Activated CD8-positive, alpha-beta T cell treated with anti-CD3 and anti-CD28 coated beads for 36 hours (primary cell): ENCODE results near the gene LRRC8A. TPM values are rescaled to one million over a fixed set of nuclear protein-coding genes. Genes with fewer than 3 reads are reported as not detected.

Source experiments
- ATAC-seq: fragments of 200-7000 bp; cut with Tn5 transposase; one replicate; pipeline ENCODE4 v1.10.0; 2021; ENCODE audit warnings: mild to moderate bottlenecking, moderate library complexity
- CTCF ChIA-PET: fragments of 350-600 bp; sonication (Branson Sonifier 250); formaldehyde crosslinking; loops from one replicate; lab custom pipeline; 2021; ENCODE audit warnings: antibody characterized with exemption; lab: Charles Lee
- POLR2A ChIA-PET: fragments of 350-600 bp; sonication (Branson Sonifier 250); formaldehyde crosslinking; loops from one replicate; lab custom pipeline; 2021; ENCODE audit warnings: antibody characterized with exemption; lab: Charles Lee
- DNase-seq: peaks from one replicate; pipeline ENCODE4 v3.0.0-alpha.2; 2020
- H3K27ac Mint-ChIP-seq: one replicate; pipeline ENCODE4 v1.8.0; 2021; ENCODE audit warnings: mild to moderate bottlenecking, mixed read lengths
- H3K27me3 Mint-ChIP-seq: one replicate; pipeline ENCODE4 v1.8.0; 2021; ENCODE audit warnings: mixed read lengths
- H3K36me3 Mint-ChIP-seq: one replicate; pipeline ENCODE4 v1.8.0; 2021; ENCODE audit warnings: low read depth, mixed read lengths
- H3K4me1 Mint-ChIP-seq: one replicate; pipeline ENCODE4 v1.8.0; 2021; ENCODE audit warnings: low read depth, mixed read lengths
- H3K4me3 Mint-ChIP-seq: one replicate; pipeline ENCODE4 v1.8.0; 2021; ENCODE audit warnings: mild to moderate bottlenecking, moderate library complexity, mixed read lengths
- H3K9me3 Mint-ChIP-seq: one replicate; pipeline ENCODE4 v1.8.0; 2021; ENCODE audit warnings: mixed read lengths
- CTCF ChIP-seq: fragments of 200-600 bp; IDR thresholded peaks from one replicate; pipeline ENCODE4 v1.8.0; 2022; ENCODE audit warnings: antibody characterized with exemption, mild to moderate bottlenecking
- intact Hi-C: fragments of 100-400 bp; cut with micrococcal nuclease; formaldehyde crosslinking; loops from one replicate; pipeline ENCODE4 v1.10.0; 2022
- total RNA-seq, 2 experiments: library from RNA; stranded (reverse); gene quantifications; one replicate each; pipeline ENCODE4 v1.2.3, GENCODE V29; 2021

LRRC8A gene
- total RNA-seq, 2 experiments from 2014 or later: 15.1 to 16.2 TPM

GRCh38 chr9:128891321-128892220 lies 9.6 kb downstream of the LRRC8A start:
- POLR2A ChIA-PET: interaction anchor here (0.6 to 0.9 kb wide), 2 partner anchors 9 to 12 kb away, joined by 4 read pairs; no protein-coding TSS in a partner anchor
- CTCF ChIA-PET: interaction anchor here (1.2 to 1.4 kb wide), 3 partner anchors 14 to 37 kb away, joined by 3 to 4 read pairs (median 4); no protein-coding TSS in a partner anchor
- Mint-ChIP-seq H3K36me3 (peaks cover 19% of the 10 kb centered on the region), H3K4me3 (no peak overlapping the region), H3K9me3 (no peaks in the 10 kb centered on the region), H3K27me3 (no peaks in the 10 kb centered on the region), H3K27ac (no peak overlapping the region), H3K4me1 (peaks cover 44% of the 10 kb centered on the region)
- intact Hi-C loops: no loop called here
- no peak for TF ChIP-seq CTCF
- ATAC-seq (no peak), DNase-seq (no peak)

- no peak for TF ChIP-seq CTCF
- Mint-ChIP-seq H3K4me3 (no peak overlapping the region), H3K27ac (peak overlapping the region; percentile 25), H3K4me1 (peaks cover 45% of the 10 kb centered on the region), H3K9me3 (no peaks in the 10 kb centered on the region), H3K36me3 (peaks cover 23% of the 10 kb centered on the region), H3K27me3 (no peaks in the 10 kb centered on the region)
- ChIA-PET POLR2A (interaction anchor here (1.5 to 1.7 kb wide), 2 partner anchors 10 kb away, joined by 6 read pairs; no protein-coding TSS in a partner anchor), CTCF (interaction anchor here (1.2 kb wide), 1 partner anchor 15 kb away, joined by 3 read pairs; no protein-coding TSS in a partner anchor)
- intact Hi-C loops: no loop called here
- DNase-seq (peak; percentile 58), ATAC-seq (peak; percentile 97)
Observed at GRCh38 chr9:128892221-128892921, 10.4 kb downstream of the LRRC8A start.

GRCh38 chr9:128893354-128893753 lies 11.4 kb downstream of the LRRC8A start:
- no peaks in the 10 kb centered on the region for H3K27me3 Mint-ChIP-seq

GRCh38 chr9:128894764-128895163 lies 12.8 kb downstream of the LRRC8A start:
- H3K4me1 Mint-ChIP-seq: peaks cover 60% of the 10 kb centered on the region

More at GRCh38 chr9:128893354-128893753, 11.4 kb downstream of the LRRC8A start:
- ATAC-seq: no peak
- intact Hi-C loops: no loop called here
- TF ChIP-seq CTCF: no peak
- DNase-seq: no peak
- Mint-ChIP-seq H3K36me3 (peaks cover 28% of the 10 kb centered on the region), H3K4me3 (no peak overlapping the region), H3K9me3 (no peaks in the 10 kb centered on the region), H3K4me1 (peaks cover 50% of the 10 kb centered on the region), H3K27ac (peak overlapping the region; percentile 48)
- POLR2A ChIA-PET: interaction anchor here (1.1 to 1.7 kb wide), 3 partner anchors 9 to 19 kb away, joined by 3 to 6 read pairs (median 6); no protein-coding TSS in a partner anchor
- CTCF ChIA-PET: no interaction called here

More at GRCh38 chr9:128894764-128895163, 12.8 kb downstream of the LRRC8A start:
- no peak for TF ChIP-seq CTCF
- intact Hi-C loops: no loop called here
- ATAC-seq: peak; percentile 25
- POLR2A ChIA-PET: interaction anchor here (1.3 kb wide), 1 partner anchor 13 kb away, joined by 6 read pairs; the partner anchor contains the start of gene KYAT1
- CTCF ChIA-PET: interaction anchor here (1.1 kb wide), 1 partner anchor 12 kb away, joined by 3 read pairs; no protein-coding TSS in a partner anchor
- no peaks in the 10 kb centered on the region for H3K9me3 Mint-ChIP-seq
- no peaks in the 10 kb centered on the region for H3K27me3 Mint-ChIP-seq
- DNase-seq: no peak
- peak overlapping the region; percentile 40 for H3K27ac Mint-ChIP-seq
- no peak overlapping the region for H3K4me3 Mint-ChIP-seq
- peaks cover 23% of the 10 kb centered on the region for H3K36me3 Mint-ChIP-seq
